GM12878 (cell line): ENCODE data around the gene CENPS. TPM values are rescaled to one million over a fixed set of nuclear protein-coding genes. Genes with fewer than 3 reads are reported as not detected.

Experiments
- ATAC-seq: fragments of 200-7000 bp; cut with Tn5 transposase; 3 replicates; pipeline ENCODE4 v1.9.1; 2020; ENCODE audit warnings: mild to moderate bottlenecking, moderate library complexity
- Bru-seq: library from RNA; stranded (reverse); fragments of 400-500 nt; gene quantifications from one replicate; lab custom pipeline; 2021; lab: Mats Ljungman, UMichigan
- BruChase-seq, 2 experiments: library from RNA; stranded (reverse); fragments of 400-500 nt; gene quantifications; one replicate each; lab custom pipeline; 2021; lab: Mats Ljungman, UMichigan
- BruUV-seq: library from RNA; stranded (reverse); fragments of 400-500 nt; replicated peaks from 2 replicates; lab custom pipeline; 2021; lab: Mats Ljungman, UMichigan
- CTCF ChIA-PET: fragments of 300-600 bp; sonication (Branson Sonifier 250); formaldehyde crosslinking; extraction: SDS; loops from one replicate; lab custom pipeline; 2021; ENCODE audit warnings: inconsistent platforms; lab: Yijun Ruan, JAX
- POLR2A ChIA-PET: fragments of 350-600 bp; formaldehyde crosslinking; extraction: SDS; loops from one replicate; lab custom pipeline; 2021; ENCODE audit warnings: inconsistent platforms; lab: Charles Lee
- RAD21 ChIA-PET: fragments of 300-600 bp; sonication (Branson Sonifier 250); formaldehyde crosslinking; loops from one replicate; lab custom pipeline; 2023; ENCODE audit warnings: antibody characterized with exemption; ENCODE audit not compliant: unreplicated experiment; lab: Charles Lee
- SMC1A ChIA-PET: fragments of 300-600 bp; sonication (Branson Sonifier 250); formaldehyde crosslinking; loops from one replicate; lab custom pipeline; 2023; ENCODE audit not compliant: unreplicated experiment, uncharacterized antibody; lab: Charles Lee
- DNase-seq: peaks from one replicate; pipeline ENCODE4 v3.0.0-alpha.2; 2011; ENCODE audit warnings: low read depth, low spot score
- FAIRE-seq: peaks from 3 replicates; lab custom pipeline; 2011; peaks lifted over from hg19 to GRCh38; lab: Jason Lieb, UNC
- H2AFZ ChIP-seq: 2 replicates; pipeline ENCODE4 v1.6.0; 2011; ENCODE audit warnings: low read depth, low read length, control low read depth; ENCODE audit not compliant: control insufficient read depth
- H3K27ac ChIP-seq: 2 replicates; pipeline ENCODE4 v1.5.1; 2011; ENCODE audit warnings: control low read depth; ENCODE audit not compliant: control insufficient read depth, insufficient read depth
- H3K27me3 ChIP-seq, 2 experiments: replicated peaks in 1 of 2; 2 replicates each; pipeline versions ENCODE4 v1.6.0 to v1.6.1; 2011; ENCODE audit warnings: low read length in 1 of 2; ENCODE audit not compliant: control insufficient read depth in 2 of 2, insufficient read depth in 2 of 2
- H3K36me3 ChIP-seq, 2 experiments: 2 replicates each; pipeline ENCODE4 v1.5.1; 2011; ENCODE audit warnings: low read length in 1 of 2; ENCODE audit not compliant: control insufficient read depth in 2 of 2, insufficient read depth in 2 of 2
- H3K4me1 ChIP-seq: 2 replicates; pipeline ENCODE4 v1.6.1; 2011; ENCODE audit warnings: mild to moderate bottlenecking, low read length, moderate library complexity, mixed read lengths; ENCODE audit not compliant: control insufficient read depth, insufficient read depth
- H3K4me2 ChIP-seq: 2 replicates; pipeline ENCODE4 v1.6.0; 2011; ENCODE audit warnings: control low read depth; ENCODE audit not compliant: control insufficient read depth, insufficient read depth
- H3K4me3 ChIP-seq: fragments of 200-600 bp; sonication (generic); 2 replicates; pipeline ENCODE4 v1.5.1; 2016
- H3K79me2 ChIP-seq: 2 replicates; pipeline ENCODE4 v1.6.0; 2011; ENCODE audit warnings: low read length; ENCODE audit not compliant: control insufficient read depth, insufficient read depth
- H3K9ac ChIP-seq: 2 replicates; pipeline ENCODE4 v1.8.0; 2011; ENCODE audit warnings: low read length, control low read depth, mixed read lengths; ENCODE audit not compliant: control insufficient read depth, insufficient read depth
- H3K9me3 ChIP-seq: replicated peaks from 3 replicates; pipeline ENCODE4 v1.5.1; 2011; ENCODE audit warnings: mild to moderate bottlenecking, low read length; ENCODE audit not compliant: control insufficient read depth, insufficient read depth
- H4K20me1 ChIP-seq: 2 replicates; pipeline ENCODE4 v1.6.0; 2011; ENCODE audit not compliant: control insufficient read depth, insufficient read depth
- BCL3 ChIP-seq: IDR thresholded peaks from 2 replicates; pipeline ENCODE4 v1.6.1; 2011; ENCODE audit warnings: borderline replicate concordance, low read depth, mild to moderate bottlenecking, moderate library complexity, low read length; ENCODE audit not compliant: insufficient read depth, poor library complexity, severe bottlenecking
- CBX3 ChIP-seq: fragments of 200-600 bp; sonication (generic); IDR thresholded peaks from 2 replicates; pipeline ENCODE4 v1.6.1; 2016; ENCODE audit warnings: low read depth, borderline replicate concordance
- EED ChIP-seq: sonication (generic); IDR thresholded peaks from 2 replicates; pipeline ENCODE4 v1.6.1; 2016; ENCODE audit warnings: antibody characterized with exemption, low read depth
- HSF1 ChIP-seq: fragments of 150-350 bp; IDR thresholded peaks from 2 replicates; pipeline ENCODE4 v1.6.1; 2014; ENCODE audit warnings: mild to moderate bottlenecking, low read depth, low read length
- IKZF1 ChIP-seq: fragments of 450-650 bp; conservative IDR thresholded peaks from 2 replicates; pipeline ENCODE4 v1.6.1; 2017; ENCODE audit warnings: antibody characterized with exemption, mild to moderate bottlenecking
- JUNB ChIP-seq: IDR thresholded peaks from 2 replicates; pipeline ENCODE4 v1.6.1; 2016; ENCODE audit warnings: antibody characterized with exemption, mild to moderate bottlenecking
- KDM1A ChIP-seq: fragments of 200-600 bp; sonication (generic); IDR thresholded peaks from 2 replicates; pipeline ENCODE4 v1.6.1; 2016; ENCODE audit warnings: borderline replicate concordance
- MXI1 ChIP-seq: fragments of 150-350 bp; IDR thresholded peaks from 2 replicates; pipeline ENCODE4 v1.6.1; 2011; ENCODE audit warnings: low read depth, mild to moderate bottlenecking, inconsistent platforms, low read length, improper control_type of control experiment
- NFYA ChIP-seq: IDR thresholded peaks from 2 replicates; pipeline ENCODE4 v1.6.1; 2011; ENCODE audit warnings: low read depth, mild to moderate bottlenecking, low read length, improper control_type of control experiment, borderline replicate concordance
- PML ChIP-seq: IDR thresholded peaks from 2 replicates; pipeline ENCODE4 v1.6.1; 2012; ENCODE audit warnings: low read length, inconsistent platforms
- POLR2AphosphoS2 ChIP-seq: IDR thresholded peaks from 2 replicates; pipeline ENCODE4 v1.6.1; 2011; ENCODE audit warnings: low read depth, mild to moderate bottlenecking, low read length, improper control_type of control experiment, moderate library complexity
- POU2F2 ChIP-seq: IDR thresholded peaks from 3 replicates; pipeline ENCODE4 v1.6.1; 2011; ENCODE audit warnings: low read depth, mild to moderate bottlenecking, low read length, borderline replicate concordance
- SPI1 ChIP-seq: IDR thresholded peaks from 2 replicates; pipeline ENCODE4 v1.6.1; 2011; ENCODE audit warnings: low read depth, mild to moderate bottlenecking, low read length, moderate library complexity, borderline replicate concordance; ENCODE audit not compliant: insufficient read depth
- WGBS: methylation state at CpG from one replicate; pipeline ENCODE4 v1.1.6; 2016; ENCODE audit warnings: low lambda C conversion rate; ENCODE audit not compliant: insufficient replicate concordance, insufficient coverage; ENCODE audit errors: missing lambda C conversion rate; 5-methylcytosine and 5-hydroxymethylcytosine counted together
- in situ Hi-C: fragments of 300-500 bp; cut with MboI; formaldehyde crosslinking; loops from 9 replicates; pipeline ENCODE4 v1.14.3; 2018; ENCODE audit warnings: mixed read lengths
- intact Hi-C: fragments of 100-400 bp; cut with micrococcal nuclease; formaldehyde crosslinking; loops from one replicate; pipeline ENCODE4 v1.14.2; 2022; ENCODE audit not compliant: unreplicated experiment
- long read RNA-seq, 2 experiments: library from polyadenylated mRNA; unstranded; transcript quantifications; one replicate each; pipeline ENCODE4 v2.0.0, GENCODE V29; 2019 to 2020
- polyA minus RNA-seq, 3 experiments: library from RNA; depleted of rRNA, polyadenylated mRNA; stranded (reverse); fragments of >200 nt; gene quantifications; 2 replicates each; pipeline ENCODE4 v1.2.3, GENCODE V29; 2011
- polyA plus RNA-seq, 11 experiments: library from polyadenylated mRNA; depleted of rRNA in 4 of 11; unstranded in 6 of 11; stranded (reverse) in 5 of 11; fragments of >200 nt; fragmentation: Nextera tagmentation in 4 of 11; fragmentation: Illumina TruSeq in 1 of 11; extraction: Ambion mirVana in 4 of 11; extraction: Trizol in 1 of 11; gene quantifications; 1 replicate in 1 of 11; 2 replicates in 10 of 11; pipeline versions ENCODE4 v1.2.1 to v1.2.3, GENCODE V29; 2011 to 2016; ENCODE audit warnings: inconsistent platforms in 2 of 11, missing spikeins in 2 of 11, low read depth in 1 of 11
- total RNA-seq, 4 experiments: library from RNA; depleted of rRNA in 3 of 4; stranded (reverse); fragments of >200 nt in 3 of 4; fragmentation: Illumina TruSeq in 1 of 4; extraction: Trizol in 1 of 4; gene quantifications; 2 replicates each; pipeline versions ENCODE4 v1.2.1 to v1.2.3, GENCODE V29; 2013 to 2021

Gene CENPS
- 3.0 and 6.2 TPM in 2 replicates for total RNA-seq (2013; cell fraction: nucleolus; rRNA removed)
- total RNA-seq (2014; rRNA removed), result 10.5 and 13.3 TPM in 2 replicates
- 20.7 and 21.7 TPM in 2 replicates for total RNA-seq (2014; rRNA removed; fragmentation: Illumina TruSeq; extraction: Trizol)
- total RNA-seq (2021), result 16.3 and 17.7 TPM in 2 replicates
- 6.8 TPM for polyA plus RNA-seq (2011; ENCODE audit: low read depth)
- polyA plus RNA-seq (2011; rRNA removed), result 9.4 and 15.0 TPM in 2 replicates
- polyA plus RNA-seq (2011; cell fraction: cytosol; rRNA removed), result 7.1 and 8.1 TPM in 2 replicates
- 4.9 and 5.6 TPM in 2 replicates for polyA plus RNA-seq (2011; cell fraction: nucleus; rRNA removed)
- 11.6 and 12.7 TPM in 2 replicates for polyA plus RNA-seq (2012)
- polyA plus RNA-seq (2014; fragmentation: Illumina TruSeq; extraction: Trizol), result 13.3 and 15.8 TPM in 2 replicates
- polyA plus RNA-seq (2014; fragmentation: Nextera tagmentation; extraction: Ambion mirVana), result 10 to 100 TPM; 10.9 to 17.5 TPM
- polyA plus RNA-seq (2014; rRNA removed), result 13.7 and 14.3 TPM in 2 replicates
- 10 to 100 TPM; 46.2 to 51.7 TPM for polyA plus RNA-seq (2016; fragmentation: Nextera tagmentation; extraction: Ambion mirVana)
- polyA minus RNA-seq (2011; rRNA and poly(A)+ RNA removed), result 2.3 and 2.9 TPM in 2 replicates
- polyA minus RNA-seq (2011; cell fraction: cytosol; rRNA and poly(A)+ RNA removed), result 1.9 and 2.6 TPM in 2 replicates
- polyA minus RNA-seq (2011; cell fraction: nucleus; rRNA and poly(A)+ RNA removed), result 2.1 and 6.8 TPM in 2 replicates
- percentile 60 among the genes with signal in this experiment for Bru-seq, nascent RNA
- BruChase-seq, experiment 1, labeled RNA remaining after a 6-hour chase, result percentile 73 among the genes with signal in this experiment
- BruChase-seq, experiment 2, labeled RNA remaining after a 2-hour chase, result percentile 69 among the genes with signal in this experiment
- long read RNA-seq, experiment 1, transcript CENPS-201 (5 exons, 896 nt), result major isoform, 17 of 20 reads
- long read RNA-seq, experiment 1, partial matches to known transcripts, result 0 of 20 reads
- long read RNA-seq, experiment 1, other reads (novel, unspliced or antisense), result 1 of 20 reads
- long read RNA-seq, experiment 2, transcript CENPS-204 (5 exons, 914 nt), result minor isoform, 16 of 48 reads
- long read RNA-seq, experiment 2, transcript CENPS-201 (5 exons, 896 nt), result major isoform, 29 of 48 reads
- long read RNA-seq, experiment 2, partial matches to known transcripts, result 0 of 48 reads
- long read RNA-seq, experiment 2, other reads (novel, unspliced or antisense), result 2 of 48 reads

- intact Hi-C loops (loop anchor here (1.0 kb wide), 2 partner anchors 44 to 64 kb away; partner anchors contain the start of gene PEX14), in situ Hi-C loops (loop anchor here (5.0 to 10.0 kb wide), 2 partner anchors 62 to 434 kb away; no protein-coding TSS in a partner anchor)
- Histone ChIP-seq H3K27me3 (no peaks in the 10 kb centered on the region), H4K20me1 (no peaks in the 10 kb centered on the region), H2AFZ (peak within 1 kb of the TSS; percentile 98), H3K36me3 (no peaks in the 10 kb centered on the region), H3K9me3 (no peaks in the 10 kb centered on the region), H3K79me2 (peaks cover 7% of the 10 kb centered on the region), H3K27ac (peak within 1 kb of the TSS; percentile 80), H3K4me2 (peak within 1 kb of the TSS; percentile 99), H3K4me3 (peak within 1 kb of the TSS; percentile 93), H3K9ac (peak within 1 kb of the TSS; percentile 79), H3K4me1 (peaks cover 24% of the 10 kb centered on the region)
- ATAC-seq (peak; percentile 89), DNase-seq (peak; percentile 51), FAIRE-seq (no peak)
- BruUV-seq, result TSS peak; percentile 79
- POLR2A ChIA-PET, result interaction anchor here (0.5 to 2.0 kb wide), 5 partner anchors 26 to 64 kb away, joined by 3 to 17 read pairs (median 4); partner anchors contain the start of gene PGD
- RAD21 ChIA-PET, result interaction anchor here (0.6 to 7.6 kb wide), 14 partner anchors 40 to 1478 kb away, joined by 3 to 191 read pairs (median 4); partner anchors contain the start of genes DFFA, KIF1B, LZIC and NMNAT1
- 1% methylated on average over 61 of the region's 95 CpGs for WGBS
- SMC1A ChIA-PET, result interaction anchor here (0.8 to 9.0 kb wide), 11 partner anchors 14 to 72 kb away, joined by 3 to 122 read pairs (median 4); partner anchors contain the start of gene PEX14
- CTCF ChIA-PET, result interaction anchor here (0.5 to 10.5 kb wide), 19 partner anchors 12 to 844 kb away, joined by 3 to 292 read pairs (median 6); partner anchors contain the start of genes KIF1B, PEX14 and PGD
- TF ChIP-seq POU2F2 (peak; percentile 71; the same call in 2 of the 3 replicates), HSF1 (0 out of 2 replicates have a peak, but pooled peaks have one; percentile 32), PML (peak; percentile 49; the same call in 1 of the 2 replicates), EED (no peak), MXI1 (peak; percentile 92), CBX3 (no peak), JUNB (no peak), BCL3 (no peak), IKZF1 (peak; percentile 92), POLR2AphosphoS2 (no peak), NFYA (no peak), KDM1A (no peak), SPI1 (peak; percentile 65; the same call in 1 of the 2 replicates)
Observed at GRCh38 chr1:10430216-10431069, at the start of gene CENPS. CENPS (plus strand) TSS chr1:10430433; CDS start chr1:10430518, 85 bp downstream.
